CD4-positive, alpha-beta T cell treated with Interferon alpha-2 for 1 hour (primary cell): ENCODE measurements around the gene GBE1.

Experiments
- DNase-seq, 2 donors: peaks; one replicate each; pipeline ENCODE4 v3.0.0-alpha.2; 2020 to 2022

GBE1 gene

DNA sequence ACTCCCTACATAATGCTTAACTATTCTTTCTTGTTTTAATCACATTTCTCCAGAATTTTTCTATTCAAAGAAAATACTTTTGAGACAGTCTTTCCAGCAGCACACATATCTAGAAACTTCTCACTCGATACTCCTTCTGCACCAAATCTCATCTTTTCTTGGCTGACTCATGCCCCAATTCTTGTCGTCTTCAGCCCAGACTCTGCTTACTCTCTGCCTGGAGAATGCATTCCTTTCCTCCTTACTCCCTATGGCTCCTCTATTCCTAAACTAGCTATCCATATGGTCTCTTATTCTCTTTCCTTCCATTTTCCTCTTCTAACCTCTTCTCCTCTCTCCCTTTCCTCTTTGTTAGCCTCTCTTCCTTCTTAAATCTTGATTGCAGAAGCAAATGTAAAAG is 158.7 kb downstream of the GBE1 start:
- no peak for DNase-seq

DNA sequence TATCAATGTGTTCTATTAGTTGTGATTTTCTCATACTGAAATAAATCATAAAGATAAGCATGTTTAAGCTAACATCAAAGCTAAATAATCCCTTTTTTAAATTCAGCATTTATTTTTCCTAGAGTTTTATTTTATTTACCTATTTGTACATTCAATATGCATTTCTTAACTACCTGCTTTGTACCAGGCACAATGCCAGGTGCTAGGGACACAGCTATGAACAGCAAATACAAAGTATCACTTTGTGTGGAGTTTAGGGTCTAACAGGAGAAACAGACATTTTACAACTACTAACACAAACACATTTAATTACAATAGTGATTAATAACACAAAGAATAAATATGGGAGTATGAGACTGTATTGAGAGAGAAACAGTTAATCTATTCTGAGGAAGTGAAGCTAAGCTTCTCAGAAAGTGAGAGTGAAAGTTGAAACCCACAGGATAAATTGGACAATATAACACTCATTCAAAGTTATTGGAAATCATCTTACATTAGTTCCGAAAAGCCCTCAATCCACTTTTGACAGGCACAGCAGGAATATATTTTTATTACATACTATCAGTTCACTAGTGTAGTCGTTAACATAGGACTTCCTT is 159.6 kb downstream of the GBE1 start:
- no peak for DNase-seq

DNA sequence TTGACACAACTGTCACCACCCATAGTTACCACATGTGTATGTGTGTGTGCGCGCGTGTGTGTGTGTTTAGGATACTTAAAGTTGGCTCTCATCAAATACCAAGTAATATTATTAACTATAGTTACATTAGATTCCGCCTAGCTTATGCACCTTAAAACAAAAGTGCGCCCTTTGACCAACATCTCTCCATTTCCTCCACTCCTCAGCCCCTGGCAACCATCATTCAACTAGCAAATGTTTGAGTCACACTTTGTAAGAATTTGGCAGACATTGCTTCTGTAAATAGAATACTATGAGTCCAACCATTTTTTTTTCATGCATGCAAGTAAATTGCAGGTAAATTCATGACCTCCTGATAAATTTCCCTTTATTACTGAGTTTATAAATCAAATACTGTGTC is 169.3 kb downstream of the GBE1 start:
- no peak for DNase-seq

GRCh38 chr3:81585937-81586336 is 175.5 kb downstream of the GBE1 start:
- DNase-seq: no peak

DNA sequence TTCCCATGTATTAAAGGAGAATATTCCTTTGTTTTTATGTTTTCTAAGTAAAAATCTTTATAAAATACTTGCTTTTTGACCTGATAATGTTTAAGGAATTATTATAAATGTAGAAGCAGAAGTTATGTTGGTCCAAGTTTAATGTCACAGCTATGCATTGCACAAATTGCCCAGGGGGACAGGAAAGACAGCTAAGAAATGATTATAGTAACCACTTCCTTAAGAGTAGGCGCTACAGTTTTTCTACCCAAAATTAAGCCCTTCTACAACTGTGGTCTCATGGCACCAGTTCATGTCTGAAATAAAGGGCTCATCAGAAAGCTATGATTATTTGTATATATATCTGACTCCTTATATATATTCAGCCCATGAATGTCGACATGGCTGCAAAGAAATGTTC is 176.4 kb downstream of the GBE1 start:
- no peak for DNase-seq

GRCh38 chr3:81581966-81582599 is 179.4 kb downstream of the GBE1 start:
- DNase-seq: peak in 1 of 2 donors; percentile 16

DNA sequence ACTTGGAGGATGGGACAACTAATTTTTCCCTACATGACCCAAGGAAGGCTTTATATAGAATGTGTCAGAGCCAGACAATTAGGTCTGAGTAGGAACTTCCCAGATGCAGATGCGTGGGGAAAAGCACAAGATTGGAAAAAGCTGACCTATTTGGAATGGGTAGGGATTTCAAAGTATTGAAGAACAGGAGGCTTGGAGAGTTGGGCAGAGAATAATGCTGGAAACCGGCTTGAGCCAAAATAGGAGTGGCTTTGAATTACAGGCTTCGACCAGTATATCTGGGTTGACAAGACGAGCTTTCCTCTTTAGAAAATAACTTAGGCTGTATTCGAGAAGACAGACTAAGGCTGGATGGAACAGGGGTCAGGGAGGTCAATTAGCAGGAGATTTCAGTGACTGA is 181.1 kb downstream of the GBE1 start:
- DNase-seq: no peak

DNA sequence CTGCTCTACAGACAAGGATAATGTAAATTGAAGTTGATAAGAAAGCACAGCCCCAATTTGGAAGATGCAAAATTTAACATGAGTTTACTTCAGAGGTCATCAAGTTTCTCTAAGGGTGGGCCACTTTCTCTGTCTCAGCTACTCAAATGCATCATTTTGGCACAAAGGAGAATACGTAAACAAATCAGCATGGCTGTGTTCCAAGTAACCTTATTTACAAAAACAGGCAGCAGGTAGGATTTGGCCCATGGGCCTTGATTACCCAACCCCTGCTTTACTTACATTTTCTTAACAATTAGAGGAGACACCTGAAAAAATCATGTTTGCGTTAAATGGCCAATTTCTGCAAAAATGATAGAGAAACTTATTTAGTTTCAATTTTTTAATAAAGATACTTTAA is 181.7 kb downstream of the GBE1 start:
- DNase-seq: no peak

GRCh38 chr3:81572201-81572756 is 189.2 kb downstream of the GBE1 start:
- DNase-seq: no peak

DNA sequence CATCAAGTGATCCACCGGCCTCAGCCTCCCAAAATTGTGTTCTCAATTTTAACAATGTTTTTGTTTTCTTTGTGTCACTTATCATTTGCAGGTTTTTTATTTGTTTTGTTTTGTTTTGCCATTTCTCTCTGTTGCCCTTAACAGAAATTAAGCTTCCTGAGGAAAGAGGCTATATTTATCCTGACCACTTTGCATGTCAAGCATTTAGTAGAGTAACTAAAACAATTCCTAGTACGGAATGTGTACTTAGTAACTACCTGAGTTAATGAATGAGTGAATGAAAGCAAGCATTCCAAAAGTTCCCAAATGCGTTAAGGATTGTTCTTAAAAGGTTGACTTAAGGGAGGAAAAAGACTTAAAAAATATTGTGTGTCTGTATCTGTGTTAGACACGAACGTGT is 193.1 kb downstream of the GBE1 start:
- no peak for DNase-seq

DNA sequence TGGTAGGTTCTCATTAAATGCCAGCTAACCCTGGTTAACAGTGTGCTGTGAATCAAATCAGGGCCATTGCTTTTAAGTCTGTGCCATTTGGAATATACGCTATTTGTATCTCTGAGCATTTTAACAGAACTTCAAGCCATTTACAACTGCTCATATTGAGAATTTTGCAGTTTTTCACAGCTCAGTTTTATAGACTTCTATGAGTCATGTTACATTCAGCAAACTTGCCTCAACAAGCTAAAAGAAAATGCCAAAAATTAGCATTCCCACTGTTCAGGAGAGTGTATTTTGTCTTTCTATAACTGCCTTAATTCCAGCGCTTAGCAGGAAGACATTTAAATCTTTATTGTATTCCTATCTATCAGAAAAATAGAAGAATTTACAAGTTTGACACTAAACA is 196.4 kb downstream of the GBE1 start:
- no peak for DNase-seq

DNA sequence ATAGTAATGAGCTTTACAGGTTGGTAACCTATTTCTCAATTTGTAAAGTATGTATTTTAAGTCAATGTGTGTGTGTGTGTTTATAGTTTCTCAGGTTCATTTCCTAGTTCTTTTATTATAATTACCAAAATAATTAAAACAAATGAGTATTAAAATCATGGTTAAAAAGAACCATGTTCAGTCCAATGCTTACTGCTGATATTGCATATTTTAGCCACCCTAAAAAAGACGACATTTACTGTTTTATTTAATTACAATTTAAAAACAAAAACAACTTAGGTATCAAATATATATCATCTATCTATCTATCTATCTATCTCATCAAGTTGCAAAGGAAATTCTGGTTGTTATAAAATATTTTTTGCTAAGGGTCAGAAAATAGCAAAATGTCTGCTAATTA is 203.3 kb downstream of the GBE1 start:
- no peak for DNase-seq

- no peak for DNase-seq
Measured at GRCh38 chr3:81554801-81555200, 206.6 kb downstream of the GBE1 start.

- DNase-seq: no peak
Measured at GRCh38 chr3:81554388-81554787, 207.1 kb downstream of the GBE1 start.

GRCh38 chr3:81550415-81550814 is 211.0 kb downstream of the GBE1 start:
- DNase-seq: no peak

- DNase-seq: no peak
Measured at GRCh38 chr3:81549831-81550230, 211.6 kb downstream of the GBE1 start.

GRCh38 chr3:81549388-81549787 is 212.1 kb downstream of the GBE1 start:
- no peak for DNase-seq

GRCh38 chr3:81545572-81545971 is 215.9 kb downstream of the GBE1 start:
- no peak for DNase-seq

DNA sequence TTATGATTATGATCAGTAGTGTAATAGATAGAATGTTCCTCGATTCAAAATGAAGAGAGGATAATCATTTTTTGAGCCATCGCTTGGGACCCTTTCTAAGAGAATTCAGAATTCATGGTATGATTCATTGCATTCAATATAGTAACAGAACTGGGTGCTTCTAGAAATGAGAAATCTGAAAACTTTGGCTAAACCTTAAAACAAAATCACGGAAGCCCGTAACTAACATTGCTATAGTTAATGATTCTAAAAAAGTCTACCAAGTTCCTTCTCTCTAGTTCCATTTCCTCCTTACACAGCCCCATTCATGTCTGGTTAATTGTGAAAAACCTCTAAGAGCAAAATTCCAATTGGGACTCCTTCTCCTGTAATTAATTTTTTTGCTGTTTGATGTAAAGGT is 217.1 kb downstream of the GBE1 start:
- DNase-seq: no peak

GRCh38 chr3:81540787-81541186 is 220.7 kb downstream of the GBE1 start:
- DNase-seq: no peak

DNA sequence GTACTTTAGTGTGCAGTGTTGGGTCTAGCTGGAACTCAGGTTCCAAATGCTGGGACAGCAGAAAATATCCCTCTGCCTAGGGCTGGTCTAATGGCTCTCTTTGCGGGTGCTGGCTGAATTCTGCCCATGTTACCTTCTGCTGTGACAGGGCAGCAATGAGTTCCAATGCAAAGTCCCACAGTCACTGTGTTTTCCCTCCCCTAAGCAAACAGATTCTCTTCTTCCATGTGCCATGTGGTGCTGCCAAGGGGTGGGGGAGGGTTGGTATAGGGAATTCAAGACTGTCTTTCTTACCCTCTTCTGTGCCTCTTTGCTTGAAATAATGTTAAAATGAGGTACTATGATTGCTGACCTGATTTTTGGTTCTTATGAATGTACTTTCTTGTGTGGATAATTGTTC is 229.6 kb downstream of the GBE1 start:
- DNase-seq: no peak

DNA sequence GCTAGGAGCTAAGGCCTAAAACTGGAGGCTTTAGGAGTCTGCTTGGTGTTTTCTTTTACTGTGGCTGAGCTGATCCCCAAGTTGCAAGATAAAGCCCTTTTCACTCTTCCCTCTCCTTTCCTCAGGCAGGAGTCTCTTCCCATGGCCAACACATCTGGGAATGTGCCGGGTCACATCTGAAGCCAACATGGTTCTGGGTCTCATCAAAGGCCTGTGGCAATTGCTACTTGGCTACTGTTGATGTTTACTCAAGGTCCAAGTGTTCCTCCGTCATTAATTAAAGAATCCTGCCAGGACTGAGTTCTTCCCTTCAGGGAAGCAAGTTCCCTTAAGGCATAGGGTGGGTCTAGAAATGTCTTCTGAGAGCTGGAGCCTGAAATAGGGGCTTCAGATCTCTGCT is 230.2 kb downstream of the GBE1 start:
- DNase-seq: no peak

DNA sequence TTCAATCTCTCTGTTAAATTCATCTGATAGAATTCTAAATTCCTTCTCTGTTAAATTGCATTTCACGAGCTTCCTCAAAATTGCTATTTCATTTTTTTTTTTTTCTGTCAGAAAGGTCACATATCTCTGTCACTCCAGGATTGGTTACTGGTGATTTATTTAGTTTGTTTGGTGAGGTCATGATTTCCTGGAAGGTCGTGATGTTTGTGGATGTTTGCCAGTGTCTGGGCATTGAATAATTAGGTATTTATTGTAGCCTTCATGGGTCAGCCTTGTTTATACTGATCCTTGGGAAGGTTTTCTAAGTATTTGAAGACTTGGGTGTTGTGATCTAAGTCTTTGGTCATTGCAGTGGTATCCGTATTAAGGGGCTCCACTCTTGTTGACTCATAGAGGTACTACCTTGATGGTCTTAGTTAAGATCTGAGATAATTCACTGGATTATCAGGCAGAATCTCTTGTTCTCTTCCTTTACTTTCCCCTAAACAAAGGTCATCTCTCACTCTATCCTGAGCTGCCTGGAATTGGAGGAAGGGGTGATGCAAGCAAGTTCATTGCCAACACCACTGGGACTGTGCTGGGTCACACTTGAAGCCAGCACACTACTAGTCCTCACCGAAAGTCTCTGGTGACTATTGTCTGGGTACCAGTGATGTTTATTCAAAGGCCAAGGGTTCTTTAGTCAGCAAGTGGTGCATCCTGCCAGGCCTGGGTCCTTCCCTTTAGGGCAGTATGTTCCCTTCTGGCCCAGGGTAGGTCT is 231.1 kb downstream of the GBE1 start:
- DNase-seq: no peak

DNA sequence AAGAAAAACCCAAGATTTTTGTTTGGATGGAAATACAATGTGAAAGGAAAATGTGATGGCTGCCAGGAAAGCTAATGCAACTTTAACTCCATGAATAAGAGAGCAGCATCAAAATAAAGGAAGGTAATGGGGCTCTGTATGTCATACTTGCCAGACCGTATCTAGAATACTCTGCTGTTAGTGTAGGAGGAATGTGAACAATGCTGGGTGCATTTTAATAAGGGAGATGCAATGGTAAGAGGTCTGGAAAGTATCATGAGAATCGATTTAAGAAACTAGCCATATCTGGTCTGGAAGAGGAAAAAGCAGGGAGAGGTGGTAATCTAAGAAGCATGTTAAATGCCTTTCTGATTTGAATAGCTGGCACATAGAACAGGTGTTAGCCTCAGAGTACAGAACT is 239.6 kb downstream of the GBE1 start:
- DNase-seq: no peak
